ENCODE data around the gene RPP25.

The RPP25 gene, protein sequence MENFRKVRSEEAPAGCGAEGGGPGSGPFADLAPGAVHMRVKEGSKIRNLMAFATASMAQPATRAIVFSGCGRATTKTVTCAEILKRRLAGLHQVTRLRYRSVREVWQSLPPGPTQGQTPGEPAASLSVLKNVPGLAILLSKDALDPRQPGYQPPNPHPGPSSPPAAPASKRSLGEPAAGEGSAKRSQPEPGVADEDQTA

DNA sequence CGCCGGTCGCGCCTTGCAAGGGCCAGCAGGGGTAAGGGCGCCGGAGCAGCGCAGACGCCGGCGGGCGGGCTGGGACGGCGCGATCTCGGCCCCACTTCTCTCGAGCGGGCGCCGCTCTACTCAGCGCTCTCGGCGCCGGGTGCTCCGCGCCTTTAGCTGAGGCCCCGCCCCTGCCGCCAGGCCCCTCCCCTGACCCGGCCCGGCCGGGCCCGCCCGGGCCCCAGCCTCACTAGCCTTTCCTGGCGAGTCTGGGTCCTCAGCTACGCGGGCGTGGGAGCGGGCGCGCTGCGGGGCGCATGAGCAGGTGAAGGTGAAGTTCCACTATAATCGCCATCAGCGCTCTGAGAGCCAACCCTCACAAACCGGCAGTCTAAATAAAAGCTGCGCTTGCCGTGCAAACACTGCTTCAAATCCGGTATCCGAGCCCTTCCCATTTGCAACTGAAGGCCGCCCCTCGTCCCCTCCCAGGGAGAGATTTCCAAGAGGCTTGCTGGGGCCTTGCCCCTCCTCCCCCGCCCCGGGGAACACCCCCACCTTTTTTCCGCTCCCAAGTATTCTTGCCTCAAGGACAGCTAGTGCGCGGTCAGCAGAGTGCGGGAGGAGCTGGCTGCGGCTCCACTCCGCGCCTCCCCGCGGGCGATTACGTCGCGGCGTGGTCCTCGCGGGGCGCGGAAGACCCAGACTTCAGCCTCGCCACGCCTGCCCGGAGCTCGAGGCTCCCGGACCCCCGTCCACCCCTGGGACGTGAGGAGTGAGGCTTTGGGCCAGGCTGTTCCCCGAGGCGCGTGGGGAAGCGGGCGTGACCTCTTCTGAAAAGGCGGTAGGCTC lies at the start of gene RPP25:
RPP25 (minus strand) TSS at position 125 of the 828 bp plus-strand sequence. CDS start 189 bp downstream, outside the sequence.
- FAIRE-seq (no peak), DNase-seq (ENCODE audit: insufficient read length, low spot score) (peak; percentile 79)

DNA sequence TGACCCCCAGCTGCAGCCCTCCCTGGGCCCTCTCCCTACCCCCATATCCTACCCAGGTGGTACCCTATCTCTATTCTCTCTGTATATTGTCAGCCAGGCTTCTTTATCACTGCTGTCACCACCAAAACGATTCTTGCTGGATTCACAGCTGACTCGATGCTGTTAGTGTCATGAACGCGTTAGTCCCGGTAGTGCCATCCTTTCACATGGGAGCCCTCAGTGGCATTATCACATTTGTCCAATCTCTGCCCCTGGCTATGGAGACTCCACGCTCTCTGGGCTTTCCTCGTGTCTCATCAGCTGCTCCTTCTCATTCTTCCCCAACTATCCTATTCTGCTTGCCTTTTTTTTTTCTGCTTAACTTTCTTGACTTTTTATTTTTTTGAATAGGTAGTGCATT lies 45.8 kb upstream of the RPP25 start:
- DNase-seq (ENCODE audit: insufficient read length, low spot score) (no peak), FAIRE-seq (no peak)

DNA sequence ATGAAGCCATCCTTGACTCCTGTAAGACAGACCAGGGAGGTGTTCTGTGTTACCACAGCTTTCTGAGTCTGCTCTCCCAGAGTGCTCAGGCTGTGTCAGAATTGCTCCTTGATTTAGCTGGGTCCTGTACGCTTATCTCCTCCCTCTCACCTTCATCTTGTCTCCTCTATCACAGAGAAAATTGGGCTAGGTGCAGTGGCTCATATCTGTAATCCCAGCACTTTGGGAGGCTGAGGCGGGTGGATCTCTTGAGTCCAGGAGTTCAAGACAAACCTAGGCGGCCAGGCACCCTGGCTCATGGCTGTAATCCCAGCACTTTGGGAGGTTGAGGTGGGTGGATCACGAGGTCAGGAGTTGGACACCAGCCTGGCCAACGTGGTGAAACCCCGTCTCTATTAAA lies 44.7 kb upstream of the RPP25 start:
- DNase-seq (ENCODE audit: insufficient read length, low spot score) (no peak), FAIRE-seq (no peak)

DNA sequence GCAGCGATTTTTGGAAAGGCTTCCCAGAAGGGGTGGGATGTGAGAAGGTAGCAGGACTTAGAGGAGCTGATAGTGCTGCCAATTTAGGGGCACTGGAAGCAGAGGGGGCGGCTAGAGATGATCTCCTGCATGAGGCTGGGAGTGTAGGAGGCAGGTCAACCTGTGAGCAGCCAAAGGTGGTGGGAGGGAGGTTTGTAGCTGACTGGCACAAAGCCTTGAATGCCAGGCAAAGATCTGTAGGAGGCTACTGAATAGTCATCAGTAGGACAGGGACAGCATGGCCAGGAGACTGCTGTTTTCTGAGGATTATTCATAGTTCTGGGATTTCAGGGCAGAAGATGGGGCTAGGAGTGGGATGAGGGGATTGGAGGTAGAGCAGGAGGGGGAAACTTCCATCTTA lies 41.0 kb upstream of the RPP25 start:
- FAIRE-seq = no peak
- no peak for DNase-seq (ENCODE audit: insufficient read length, low spot score)

DNA sequence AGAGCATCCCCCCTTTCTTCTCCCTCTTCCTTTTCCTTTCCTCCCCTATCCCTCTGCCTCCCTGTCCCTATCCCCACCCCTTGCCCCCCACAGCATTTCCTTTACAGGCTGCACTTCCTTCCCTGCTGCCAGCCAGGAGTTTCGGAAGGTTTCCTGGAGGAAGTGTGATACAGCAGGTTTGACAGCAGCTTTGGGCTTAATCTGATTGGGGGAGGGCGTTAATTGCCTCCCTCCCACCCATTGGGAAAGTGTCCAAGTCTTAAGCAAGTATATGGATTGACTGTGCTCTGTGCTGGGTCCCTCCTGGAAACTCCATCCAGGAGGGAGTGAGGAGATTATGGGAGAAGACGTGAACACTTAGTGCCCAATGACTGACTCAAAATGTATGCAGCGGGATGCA lies 40.6 kb upstream of the RPP25 start:
- FAIRE-seq = no peak
- DNase-seq (ENCODE audit: insufficient read length, low spot score) = no peak

DNA sequence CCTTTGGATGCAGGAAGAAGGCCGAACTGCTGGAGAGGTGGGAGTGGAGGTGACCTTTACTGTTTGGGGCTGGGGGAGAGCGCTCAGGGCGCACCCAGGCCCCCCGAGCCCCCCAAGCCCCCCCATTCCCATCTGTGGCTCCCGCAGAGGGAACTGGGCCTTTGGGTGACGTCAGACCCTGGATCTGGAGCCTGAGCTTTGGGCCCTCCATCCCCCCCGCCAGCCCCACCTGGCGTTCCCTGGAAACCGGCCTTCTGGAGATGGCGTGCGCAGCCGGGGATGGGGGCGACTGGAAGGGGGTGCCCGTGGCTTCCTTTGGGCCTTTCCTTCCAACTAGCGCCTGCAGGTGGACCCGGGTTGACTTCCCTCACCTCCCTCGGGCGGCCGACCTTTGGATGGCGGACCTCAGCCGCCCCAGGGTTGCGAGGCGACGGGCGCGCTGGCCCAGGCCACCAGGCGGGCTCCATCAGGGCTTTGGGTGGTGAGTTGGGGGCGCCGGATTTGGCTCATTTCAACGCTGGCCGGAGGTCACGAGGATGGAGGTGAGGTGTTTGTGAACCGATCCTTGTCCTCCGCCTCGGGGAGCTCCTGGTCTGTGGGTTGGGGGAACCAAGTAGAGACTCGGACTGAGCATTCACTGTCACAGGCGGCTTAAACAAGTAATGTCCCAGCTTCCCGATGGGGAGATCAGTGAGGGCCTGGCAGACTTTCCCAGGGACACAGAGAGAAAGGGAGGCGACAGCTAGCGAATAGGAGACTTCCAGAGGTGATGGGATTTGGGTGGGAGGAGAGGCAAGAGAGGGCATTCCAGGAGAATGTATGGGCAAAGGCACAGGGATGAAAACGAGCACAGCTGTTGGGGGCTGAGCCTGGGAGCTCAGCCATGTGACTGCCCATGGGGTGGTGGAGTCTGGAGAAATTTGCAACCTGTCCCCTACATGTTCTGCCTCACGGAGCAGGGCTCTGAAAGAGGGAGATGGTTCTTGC lies 39.5 kb upstream of the RPP25 start:
- FAIRE-seq (no peak), DNase-seq (ENCODE audit: insufficient read length, low spot score) (no peak)

DNA sequence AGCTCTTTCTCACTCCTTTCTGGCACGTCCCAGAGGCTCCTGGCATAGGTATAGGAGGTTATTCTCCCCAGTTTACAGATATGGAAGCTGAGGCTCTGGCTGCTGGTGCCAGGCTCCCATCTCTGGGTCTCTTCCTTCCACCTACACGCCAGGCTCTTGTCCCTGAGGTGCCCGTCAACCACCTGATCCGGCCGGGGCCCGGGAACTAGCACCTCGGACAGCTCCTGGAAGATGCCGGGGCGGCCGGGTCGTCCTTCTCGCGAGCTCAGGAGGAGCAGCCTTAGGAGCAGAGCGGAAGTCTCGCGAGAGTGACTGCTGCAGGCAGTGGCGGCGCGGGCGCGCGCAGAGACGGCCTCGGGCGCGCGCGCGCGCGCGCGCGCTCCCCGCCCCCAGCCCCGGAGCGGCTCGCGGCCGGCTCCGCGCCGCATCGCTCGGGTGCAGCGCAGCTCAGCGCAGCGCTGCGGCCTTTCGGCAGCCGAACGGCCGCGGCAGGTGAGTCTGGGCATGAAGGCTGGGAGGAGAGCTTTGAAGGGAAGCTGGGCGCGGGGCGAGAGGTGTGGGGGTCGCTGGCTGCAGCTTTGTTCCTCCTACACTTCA lies 38.7 kb upstream of the RPP25 start, which contains the start of gene SCAMP5:
SCAMP5 (plus strand) TSS at position 382 of the 597 bp plus-strand sequence. CDS start 16,277 bp downstream, outside the sequence.
- DNase-seq (ENCODE audit: insufficient read length, low spot score) (peak; percentile 99), FAIRE-seq (peak; percentile 83)

DNA sequence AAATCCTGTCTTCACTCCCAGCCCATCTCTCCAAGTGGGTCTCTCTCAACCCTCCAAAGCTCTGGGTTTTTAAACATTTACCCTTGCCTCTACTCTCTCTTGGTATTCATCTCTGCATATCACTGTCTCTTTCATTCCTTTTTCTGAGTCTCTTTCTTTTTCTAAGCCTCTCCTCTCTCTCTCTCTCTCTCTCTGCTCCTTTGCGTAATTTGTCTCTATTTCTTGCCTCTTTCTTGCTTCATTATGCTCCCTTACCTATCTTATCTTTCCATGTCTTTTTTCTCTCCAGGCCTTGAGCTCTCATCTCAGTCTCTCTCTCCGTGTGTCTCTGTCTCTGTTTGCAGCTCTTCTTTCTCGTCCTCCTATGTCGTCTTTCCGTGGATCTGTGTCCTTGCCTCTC lies 38.1 kb upstream of the RPP25 start:
- DNase-seq (ENCODE audit: insufficient read length, low spot score) (no peak), FAIRE-seq (no peak)

DNA sequence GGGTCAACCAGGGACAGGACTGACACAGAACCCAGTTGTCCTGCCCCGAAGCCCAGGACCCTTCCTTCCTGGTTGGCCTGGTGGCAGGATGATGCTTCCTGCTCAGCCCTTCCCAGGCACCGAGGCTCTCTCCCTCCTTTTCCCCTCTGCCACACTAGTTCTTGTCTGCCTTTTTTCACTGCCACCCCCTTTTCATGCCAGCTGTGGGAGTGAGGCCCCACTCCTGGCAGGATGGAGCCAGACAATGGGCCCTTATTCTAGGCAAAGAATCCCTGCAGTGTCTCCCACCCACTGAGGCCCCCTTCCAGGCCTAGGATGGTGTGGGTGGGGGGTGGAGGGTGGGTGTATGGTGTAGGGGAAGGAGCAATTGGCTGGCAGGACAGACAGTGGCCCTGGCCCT lies 37.7 kb upstream of the RPP25 start:
- FAIRE-seq = no peak
- no peak for DNase-seq (ENCODE audit: insufficient read length, low spot score)

DNA sequence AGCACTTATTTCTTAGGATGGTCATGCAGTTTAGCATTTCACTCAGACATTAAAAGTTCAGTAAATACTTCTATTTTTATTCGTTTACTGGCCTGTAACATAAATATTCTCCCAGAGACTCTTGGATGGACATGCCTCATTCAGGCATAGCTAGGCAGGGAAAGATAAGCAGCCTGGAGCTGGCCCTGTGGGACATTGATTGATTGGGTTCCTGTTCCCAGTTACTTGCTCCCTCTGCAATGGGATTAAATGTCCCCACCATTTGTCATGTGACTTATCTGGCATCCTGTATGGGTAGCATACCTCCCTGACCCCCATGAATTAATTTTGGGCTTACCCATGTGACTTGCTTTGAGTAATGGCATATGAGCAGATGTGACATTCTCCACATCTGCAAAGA lies 36.0 kb upstream of the RPP25 start:
- no peak for FAIRE-seq
- no peak for DNase-seq (ENCODE audit: insufficient read length, low spot score)

DNA sequence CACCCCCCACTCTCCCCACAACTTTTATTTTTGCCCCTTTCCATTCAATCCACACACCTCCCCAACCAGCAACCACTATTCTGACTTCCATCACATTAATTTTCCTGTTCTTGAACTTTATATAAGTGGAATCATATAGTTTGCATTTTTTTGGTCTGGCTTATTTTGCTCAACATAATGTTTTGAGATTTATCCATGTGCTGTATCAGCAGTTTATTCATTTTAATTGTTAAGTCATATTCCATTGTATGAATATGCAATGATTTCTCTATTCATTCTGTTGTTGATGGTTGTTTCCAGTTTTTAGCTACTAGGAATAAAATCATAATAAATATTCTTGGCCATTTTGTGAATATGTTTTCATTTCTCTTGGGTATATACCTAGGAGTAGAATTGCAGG lies 33.0 kb upstream of the RPP25 start:
- FAIRE-seq = no peak

DNA sequence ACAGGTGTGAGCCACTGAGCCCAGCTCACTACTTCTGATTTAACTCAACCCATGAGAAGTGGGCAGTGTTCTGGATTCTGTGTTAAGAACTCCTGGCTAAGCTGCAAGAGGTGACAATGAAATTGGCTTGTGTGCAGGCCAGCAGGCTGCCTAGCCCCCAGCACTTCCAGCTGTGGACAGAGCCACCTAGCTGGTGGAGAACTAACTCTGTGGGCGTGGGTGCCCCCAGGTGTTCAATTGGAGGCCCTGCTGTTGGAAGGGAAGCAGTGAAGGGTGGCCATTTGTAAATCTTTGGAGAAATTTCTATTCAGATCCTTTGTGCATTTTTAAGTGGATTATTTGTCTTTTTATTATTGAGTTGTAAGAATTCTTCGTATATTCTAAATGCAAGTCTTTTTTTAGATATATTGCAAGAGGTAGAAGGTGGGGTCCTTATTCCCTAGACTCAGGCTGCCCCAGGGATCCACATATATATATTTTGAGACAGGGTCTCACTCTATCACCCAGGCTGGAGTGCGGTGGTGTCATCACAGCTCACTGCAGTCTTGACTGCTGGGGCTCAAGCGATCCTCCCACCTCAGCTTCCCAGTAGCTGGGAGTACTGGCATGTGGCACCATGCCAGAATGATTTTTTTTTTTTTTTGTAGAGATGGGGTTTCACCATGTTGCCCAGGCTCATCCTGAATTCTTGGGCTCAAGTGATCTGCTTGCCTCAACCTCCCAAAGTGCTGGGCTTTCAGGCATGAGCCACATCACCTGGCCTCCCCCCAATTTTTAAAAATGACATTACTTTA lies 31.6 kb upstream of the RPP25 start:
- no peak for DNase-seq (ENCODE audit: insufficient read length, low spot score)
- FAIRE-seq = peak; percentile 53

More for the DNA sequence above, 33.0 kb upstream of the RPP25 start:
- no peak for DNase-seq (ENCODE audit: insufficient read length, low spot score)

DNA sequence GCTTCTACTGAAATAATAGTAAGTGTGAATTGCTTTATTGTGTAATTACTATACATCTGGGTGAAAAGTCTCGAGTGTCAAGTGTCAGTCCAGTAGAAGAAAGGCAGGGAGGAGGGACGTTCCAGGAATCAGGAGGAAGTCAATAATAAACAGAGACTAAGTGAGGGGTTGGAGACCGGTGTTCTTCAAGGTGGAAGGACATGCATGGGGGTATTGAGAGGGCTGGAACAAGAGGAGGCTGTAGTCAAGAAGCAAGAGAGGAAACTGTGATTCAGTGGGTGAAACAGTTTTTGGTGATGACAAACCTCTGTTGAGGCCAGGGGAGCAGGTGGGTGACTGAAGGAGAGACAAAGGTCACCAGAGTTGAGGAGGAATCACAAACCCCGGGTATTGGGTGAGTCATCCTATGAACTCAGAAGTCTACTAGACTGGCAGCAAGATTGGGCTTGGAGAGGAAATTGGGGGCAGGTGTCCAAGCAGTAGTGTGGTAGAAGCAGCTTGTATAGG lies 27.2 kb upstream of the RPP25 start:
- FAIRE-seq (peak; percentile 14), DNase-seq (ENCODE audit: insufficient read length, low spot score) (peak; percentile 56)

DNA sequence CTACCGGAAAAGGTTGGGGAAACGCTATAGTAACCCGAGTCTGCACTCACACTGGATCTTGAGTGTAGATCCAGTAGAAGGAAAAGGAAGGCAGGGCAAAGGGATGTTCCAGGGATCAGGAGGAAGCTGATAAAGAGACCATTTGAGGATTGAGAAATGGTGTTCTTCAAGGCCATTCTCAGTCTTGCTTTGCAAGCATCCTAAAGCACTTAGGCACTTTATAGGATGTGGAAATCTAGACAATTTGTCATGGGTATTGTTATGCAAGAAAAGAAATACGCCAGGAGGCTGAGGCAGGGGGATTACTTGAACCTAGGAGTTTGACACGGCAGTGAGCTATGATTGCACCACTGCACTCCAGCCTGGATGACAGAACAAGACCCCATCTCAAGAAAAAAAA lies 25.6 kb upstream of the RPP25 start:
- FAIRE-seq (no peak), DNase-seq (ENCODE audit: insufficient read length, low spot score) (no peak)

DNA sequence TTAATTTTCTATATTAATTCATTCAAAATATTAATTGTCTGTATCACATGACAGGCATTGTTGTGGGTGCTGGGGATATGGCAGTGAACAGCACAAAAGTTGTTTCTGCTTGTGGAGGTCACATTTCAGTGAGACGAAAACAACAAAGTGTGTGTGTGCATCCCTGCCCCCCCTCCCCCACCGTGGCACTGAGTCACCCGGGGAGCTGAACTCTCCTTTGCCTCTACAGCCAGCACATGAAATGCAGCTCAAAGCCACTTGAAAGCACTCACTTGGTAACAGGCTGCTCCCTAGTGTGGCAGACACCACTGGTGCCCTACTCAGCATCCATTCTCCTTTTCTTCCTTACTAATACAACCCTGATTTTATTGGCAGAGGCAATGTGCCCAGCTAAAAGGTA lies 21.9 kb upstream of the RPP25 start:
- FAIRE-seq (no peak), DNase-seq (ENCODE audit: insufficient read length, low spot score) (no peak)

DNA sequence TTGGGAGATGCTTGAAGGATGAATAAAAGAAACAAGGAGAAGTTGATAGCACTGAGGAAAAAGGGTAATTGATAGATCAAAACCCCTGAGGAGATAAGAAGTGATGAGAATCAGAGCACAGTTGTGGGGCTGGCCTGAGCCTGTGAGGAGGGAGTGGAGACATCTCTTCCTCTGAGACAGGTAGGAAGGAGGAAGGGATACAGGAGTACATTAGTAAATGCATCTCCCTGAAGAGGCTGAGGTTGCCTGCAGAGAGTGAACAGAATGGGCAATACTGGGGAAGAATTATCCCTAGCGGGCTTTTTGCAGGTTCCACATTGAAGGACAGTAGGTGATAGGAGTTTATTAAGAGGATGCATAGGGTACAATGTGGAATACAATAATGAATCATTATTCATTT lies 21.5 kb upstream of the RPP25 start:
- FAIRE-seq (no peak), DNase-seq (ENCODE audit: insufficient read length, low spot score) (no peak)

DNA sequence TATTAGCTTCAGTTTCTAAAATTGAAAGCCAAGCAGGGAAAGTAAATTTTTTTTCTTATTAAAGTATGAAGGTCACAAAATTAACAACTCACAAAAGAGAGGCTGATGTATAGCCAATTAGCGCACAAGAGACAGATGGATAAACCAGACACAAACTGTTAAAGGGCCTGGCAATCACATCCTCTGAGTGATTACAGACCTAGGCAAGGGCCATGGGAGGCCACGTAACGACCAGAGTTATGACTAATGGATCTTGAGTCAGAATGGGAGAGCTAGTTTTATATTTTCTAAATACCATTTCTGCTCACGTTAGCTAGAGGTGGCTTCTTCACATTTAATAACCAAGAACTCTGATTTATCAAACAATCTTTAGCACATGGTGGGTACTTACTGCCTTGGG lies 21.0 kb upstream of the RPP25 start:
- DNase-seq (ENCODE audit: insufficient read length, low spot score) (no peak), FAIRE-seq (no peak)

DNA sequence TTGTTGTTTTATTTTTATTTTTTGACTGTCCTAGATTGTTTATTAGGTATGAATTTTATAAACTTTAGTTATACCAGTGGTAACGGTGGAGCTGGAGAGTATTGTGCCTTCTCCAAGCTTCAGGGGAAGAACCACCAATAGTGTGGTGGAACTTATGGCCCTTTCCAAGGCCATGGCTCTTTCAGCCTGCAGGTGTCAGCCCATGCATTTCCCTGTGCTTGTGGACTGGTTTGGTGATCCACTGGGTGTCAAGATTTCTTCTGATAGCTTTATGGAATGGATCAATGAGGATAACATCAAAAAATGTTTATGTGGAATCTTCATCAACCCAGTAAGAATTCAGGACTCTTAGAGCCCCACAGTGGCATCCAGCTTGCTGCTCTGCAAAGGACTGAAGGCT lies 19.6 kb upstream of the RPP25 start:
- no peak for FAIRE-seq
- no peak for DNase-seq (ENCODE audit: insufficient read length, low spot score)

DNA sequence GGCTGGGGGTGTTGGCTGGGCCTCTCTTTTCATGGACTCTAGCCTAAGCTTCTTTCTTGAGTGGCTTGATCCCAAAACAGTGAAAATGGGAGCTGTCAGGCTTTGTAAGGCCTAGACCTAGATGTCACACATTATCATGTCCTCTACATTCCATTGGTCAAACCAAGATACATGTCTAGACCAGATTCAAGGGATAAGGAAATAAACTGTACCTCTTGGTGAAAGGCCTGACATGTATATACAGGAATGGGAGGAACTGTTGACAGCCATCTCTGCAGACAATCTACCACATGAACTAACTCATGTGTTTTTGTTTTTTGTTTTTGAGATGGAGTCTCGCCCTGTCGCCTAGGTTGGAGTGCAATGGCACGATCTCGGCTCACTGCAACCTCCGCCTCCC lies 11.1 kb upstream of the RPP25 start:
- FAIRE-seq = no peak
- DNase-seq (ENCODE audit: insufficient read length, low spot score) = no peak

DNA sequence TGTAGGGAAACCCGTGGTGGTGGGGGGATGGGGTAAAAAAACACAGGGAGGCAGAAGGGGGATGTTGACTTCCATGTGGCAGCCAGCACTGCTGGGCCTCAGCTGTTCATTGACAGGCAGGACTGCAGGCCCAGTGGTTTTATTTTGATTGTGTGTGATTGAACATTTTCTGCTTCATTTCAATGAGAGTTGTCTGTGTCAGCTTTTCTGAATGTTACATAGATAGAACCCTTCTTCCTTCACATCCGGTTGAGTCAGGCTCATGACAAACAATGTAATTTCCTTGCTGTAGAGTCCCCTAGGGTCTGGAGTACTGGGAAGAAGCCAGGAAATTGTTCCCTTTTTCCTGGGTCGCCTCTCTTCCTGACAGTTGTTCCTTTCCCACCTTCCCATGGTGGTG lies 8.2 kb upstream of the RPP25 start:
- FAIRE-seq (no peak), DNase-seq (ENCODE audit: insufficient read length, low spot score) (no peak)
